GM18858 (cell line): ENCODE data around the gene RAPGEF4.
A peak's percentile ranks its signal among the peaks of the same experiment; 100 is the strongest.

Source experiments
- ATAC-seq: cut with Tn5 transposase; IDR thresholded peaks from one replicate; pipeline ENCODE4 v1.9.1; 2021; ENCODE audit not compliant: unreplicated experiment

RAPGEF4 gene

DNA sequence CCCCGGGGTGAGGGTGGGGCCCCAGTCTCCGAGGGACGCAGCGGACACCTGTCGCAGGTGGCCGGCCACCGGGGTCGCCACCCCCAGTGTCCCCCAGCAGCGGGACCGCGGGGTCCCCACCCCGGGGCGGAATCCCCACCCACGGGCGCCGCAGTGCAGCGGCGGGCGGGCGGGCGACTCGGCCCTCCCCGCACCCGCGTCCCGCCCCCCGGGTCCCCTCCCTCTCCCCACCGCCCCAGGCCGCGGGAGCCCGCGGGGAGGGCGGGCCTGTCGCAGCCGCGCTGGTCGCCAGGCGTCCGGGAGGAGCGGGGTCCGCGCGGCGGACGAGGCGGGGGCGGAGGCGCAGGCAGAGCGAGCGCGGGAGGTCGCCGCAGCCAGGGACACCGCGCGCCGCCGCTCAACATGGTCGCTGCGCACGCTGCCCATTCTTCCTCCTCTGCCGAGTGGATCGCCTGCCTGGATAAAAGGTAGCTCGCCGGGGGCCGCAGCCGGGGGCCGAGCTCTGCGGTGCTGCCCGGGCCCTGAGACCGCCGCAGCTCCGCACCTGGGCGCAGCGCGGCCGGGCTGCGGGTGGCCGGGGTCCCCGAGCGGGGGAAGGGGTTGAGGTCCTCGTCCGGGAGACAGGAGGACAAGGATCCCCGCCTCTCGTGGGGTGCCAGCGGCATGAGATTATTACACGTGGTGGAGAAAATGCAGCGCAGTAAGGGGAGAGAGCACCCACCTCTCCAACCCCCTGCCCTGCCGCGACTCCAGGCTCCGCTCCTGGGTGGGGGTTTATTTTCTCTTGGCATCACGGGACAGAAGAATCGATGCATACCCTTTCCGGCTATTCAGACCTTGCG, at the start of gene RAPGEF4:
Gene RAPGEF4 (plus strand): TSS at position 264 of the 842 bp plus-strand sequence. CDS start 139 bp downstream, at position 403.
- no peak for ATAC-seq

DNA sequence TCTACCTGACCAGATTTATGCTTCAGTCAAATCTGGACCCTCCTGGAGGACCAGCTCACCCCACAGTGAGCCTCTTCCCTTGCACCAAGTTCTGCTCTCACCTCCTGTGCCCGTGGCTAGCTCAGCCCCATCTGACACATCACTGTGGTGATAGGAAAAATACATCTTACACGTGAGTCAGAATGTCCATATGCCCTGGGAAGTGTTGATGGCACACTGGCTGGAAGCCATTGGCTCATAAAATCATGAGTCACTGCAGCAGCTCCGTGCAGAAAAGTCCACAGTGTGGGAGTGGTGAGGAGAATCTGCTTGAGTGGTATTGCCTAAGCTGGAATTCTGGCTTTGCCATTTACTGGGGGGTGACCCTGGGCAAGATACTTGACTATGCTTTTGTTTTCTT, 42.6 kb upstream of the RAPGEF4 start:
- ATAC-seq: no peak

GRCh38 chr2:172693529-172694455, 41.9 kb upstream of the RAPGEF4 start:
- no peak for ATAC-seq

DNA sequence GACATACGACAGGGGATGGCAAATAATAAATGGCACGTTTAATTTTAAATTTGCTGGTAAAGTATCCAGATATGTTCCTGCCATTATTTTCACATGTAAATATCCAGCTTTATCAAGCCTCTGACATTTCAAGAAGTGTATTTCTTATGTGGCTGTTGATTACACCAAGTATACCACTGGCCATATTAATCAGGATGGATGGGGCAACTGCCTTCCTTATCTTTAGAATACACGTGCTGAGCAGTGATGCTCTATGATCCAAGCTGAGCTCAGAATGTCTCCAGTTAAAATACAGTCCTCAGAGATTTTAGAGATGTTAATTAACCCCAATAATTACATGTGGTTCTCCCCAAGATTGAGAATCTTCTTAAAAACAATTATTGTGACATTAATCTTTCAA, 38.3 kb upstream of the RAPGEF4 start:
- no peak for ATAC-seq

- ATAC-seq: peak; percentile 74
Measured at GRCh38 chr2:172698041-172698863, 37.4 kb upstream of the RAPGEF4 start.

DNA sequence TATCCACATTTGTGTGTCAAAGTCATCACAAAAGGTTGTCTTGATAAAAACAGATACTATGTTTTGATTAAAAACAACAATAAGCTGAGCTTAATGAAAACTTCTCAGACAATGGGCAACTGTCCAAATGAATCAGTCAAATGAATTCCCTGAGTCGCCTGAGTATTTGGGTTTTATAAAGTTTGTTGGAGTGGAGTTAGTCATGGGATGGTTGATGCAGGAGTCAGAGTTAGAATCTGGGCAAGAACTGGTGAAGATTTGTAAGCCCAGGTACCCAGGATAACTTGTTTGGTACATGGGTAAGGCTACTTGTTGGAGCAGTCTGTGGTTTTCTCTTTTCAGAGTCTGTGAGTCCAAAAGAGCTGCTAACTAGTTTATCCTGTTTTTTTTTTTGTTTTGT, 34.4 kb upstream of the RAPGEF4 start:
- no peak for ATAC-seq

- no peak for ATAC-seq
Measured at GRCh38 chr2:172702451-172702850, 33.2 kb upstream of the RAPGEF4 start.

- ATAC-seq: no peak
Measured at GRCh38 chr2:172704072-172704936, 31.3 kb upstream of the RAPGEF4 start.

- no peak for ATAC-seq
Measured at GRCh38 chr2:172705352-172705751, 30.3 kb upstream of the RAPGEF4 start.

- ATAC-seq: no peak
Measured at GRCh38 chr2:172708247-172708646, 27.4 kb upstream of the RAPGEF4 start.

DNA sequence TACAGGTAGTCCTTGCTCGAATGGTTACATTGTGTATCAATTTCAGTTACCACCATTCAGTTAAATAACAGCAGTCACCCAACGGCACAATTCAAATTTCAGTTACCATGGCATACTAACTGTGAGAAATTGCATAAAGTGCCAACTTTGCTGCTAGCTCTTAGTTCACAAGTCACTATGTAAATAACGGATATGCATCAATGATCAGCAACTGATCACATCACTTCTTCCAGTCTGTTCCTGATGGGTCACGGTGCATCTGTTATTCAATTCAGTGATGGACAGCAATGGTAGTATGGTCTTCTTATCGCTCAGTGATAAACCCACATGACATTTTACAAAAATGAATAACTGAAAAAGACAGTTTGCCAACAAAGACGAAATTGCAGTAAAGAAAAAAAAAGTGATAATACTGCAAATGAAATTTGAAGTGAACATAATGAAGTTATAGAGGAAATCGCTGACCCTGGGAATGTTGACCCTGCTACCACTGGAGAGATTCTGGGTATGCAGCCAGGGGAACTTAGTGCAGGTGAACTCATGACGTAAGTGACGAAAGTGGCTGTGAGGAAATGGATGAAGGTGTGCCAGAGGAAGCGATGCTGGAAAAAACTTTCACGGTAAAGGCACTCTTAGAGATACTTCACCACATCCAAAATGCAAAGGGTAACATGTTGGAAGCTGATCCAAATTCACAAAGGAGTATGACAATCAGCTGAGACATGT, 25.9 kb upstream of the RAPGEF4 start:
- no peak for ATAC-seq

DNA sequence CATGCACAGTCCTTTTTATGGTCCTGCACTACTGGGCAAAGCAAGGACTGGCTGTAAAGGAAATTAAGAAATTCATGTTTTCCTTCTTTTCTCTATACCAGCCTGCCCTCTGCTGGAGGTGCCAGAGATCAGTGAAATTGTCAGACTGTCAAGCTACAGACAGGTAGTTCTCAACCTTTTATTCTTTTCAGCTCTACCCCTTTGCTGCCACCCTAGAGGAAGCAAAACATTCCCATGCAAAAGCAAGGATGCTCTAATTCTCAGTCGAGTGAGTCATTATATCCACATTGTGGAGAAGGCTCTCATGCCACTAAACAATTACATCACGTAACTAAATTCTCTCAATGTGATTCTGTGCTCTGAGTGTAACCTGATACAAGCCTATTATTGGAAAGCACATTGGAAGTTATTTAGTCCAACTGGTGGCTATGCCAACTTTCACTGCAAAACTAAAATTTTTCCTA, 25.0 kb upstream of the RAPGEF4 start:
- no peak for ATAC-seq

DNA sequence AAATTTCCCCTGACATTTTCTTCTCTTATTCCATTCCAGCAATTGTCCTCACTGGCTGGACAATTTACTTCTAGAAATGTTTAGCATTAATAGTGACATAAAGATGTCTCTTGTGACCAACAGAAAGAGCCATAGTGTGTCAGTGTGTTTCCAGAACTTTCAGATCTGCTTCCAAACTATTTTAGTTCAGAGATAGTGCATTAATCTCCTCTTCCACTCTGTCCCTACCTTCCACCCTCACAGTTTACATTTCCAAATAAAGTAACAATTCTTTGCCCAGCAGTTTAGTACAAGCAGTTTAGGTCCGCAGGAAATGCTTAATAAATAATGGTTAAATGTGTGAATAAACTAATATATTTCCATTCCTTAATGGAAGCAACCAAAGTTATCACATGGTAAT, 24.5 kb upstream of the RAPGEF4 start:
- no peak for ATAC-seq

- no peak for ATAC-seq
Measured at GRCh38 chr2:172712251-172712650, 23.4 kb upstream of the RAPGEF4 start.

DNA sequence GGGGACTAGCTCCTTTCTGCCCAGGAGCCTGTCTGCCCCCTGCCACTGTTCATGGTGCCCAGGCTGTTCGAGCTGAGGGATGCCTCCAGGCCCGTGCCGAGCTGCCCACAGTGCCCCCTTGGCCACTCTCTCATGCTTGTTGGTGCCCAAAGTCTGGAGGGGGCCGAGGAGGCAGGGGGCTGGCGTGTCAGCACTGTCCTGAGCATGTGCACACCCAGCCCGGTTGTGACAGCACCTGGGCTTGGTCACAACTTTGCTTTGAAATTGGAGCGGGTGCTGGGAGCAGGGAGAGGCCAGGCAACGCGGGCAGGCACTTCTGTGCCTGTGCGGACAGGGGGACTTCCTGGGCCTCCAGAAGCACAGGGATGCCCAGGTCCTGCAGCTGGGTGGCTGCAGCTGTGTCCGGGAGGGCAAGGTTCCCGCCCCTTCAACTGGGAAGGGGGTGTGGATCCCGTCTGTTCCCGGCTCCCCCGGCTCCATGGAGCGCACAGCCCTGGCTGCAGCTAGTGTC, 22.2 kb upstream of the RAPGEF4 start:
- no peak for ATAC-seq

GRCh38 chr2:172722481-172722880, 13.2 kb upstream of the RAPGEF4 start:
- no peak for ATAC-seq

GRCh38 chr2:172723286-172723685, 12.4 kb upstream of the RAPGEF4 start:
- no peak for ATAC-seq

- ATAC-seq: no peak
Measured at GRCh38 chr2:172724724-172725123, 10.9 kb upstream of the RAPGEF4 start.

DNA sequence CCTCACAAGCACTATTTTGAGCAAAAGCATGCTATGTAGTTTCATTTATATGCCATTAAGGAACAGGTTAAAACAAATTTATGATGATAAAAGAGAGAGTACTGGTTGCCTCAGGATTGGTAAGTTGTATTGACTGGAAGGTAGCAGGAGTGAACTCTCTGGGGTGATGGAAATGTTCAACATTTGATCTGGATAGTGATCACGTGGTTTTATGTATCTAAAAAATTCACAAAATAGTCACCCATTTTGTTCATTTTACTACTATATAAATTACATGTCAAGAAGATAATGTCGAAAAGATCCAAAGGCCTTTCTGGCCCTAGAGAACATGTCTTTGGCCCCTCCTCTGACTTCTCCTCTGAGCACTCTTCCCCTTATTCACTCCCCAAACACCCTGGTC, 10.4 kb upstream of the RAPGEF4 start:
- ATAC-seq: no peak
